HUES64 (cell line): Measurements from ENCODE around the gene TXNDC2.
"Not testable (repeated sequence)": the region's sequence is repeated elsewhere in the genome, so short reads cannot be mapped to it uniquely, and the experiment has no call there.

Source experiments
- H3K27ac ChIP-seq: 2 replicates; pipeline ENCODE4 v1.7.0; 2013; ENCODE audit warnings: low read depth, low read length, inconsistent platforms
- H3K27me3 ChIP-seq: 2 replicates; pipeline ENCODE4 v1.6.1; 2013; ENCODE audit warnings: mild to moderate bottlenecking, low read length; ENCODE audit not compliant: insufficient read depth
- H3K36me3 ChIP-seq: 2 replicates; pipeline ENCODE4 v1.6.1; 2013; ENCODE audit warnings: mild to moderate bottlenecking, low read length; ENCODE audit not compliant: insufficient read depth
- H3K4me1 ChIP-seq: 2 replicates; pipeline ENCODE4 v1.6.1; 2013; ENCODE audit warnings: mild to moderate bottlenecking, low read length, moderate library complexity; ENCODE audit not compliant: insufficient read depth
- H3K4me3 ChIP-seq: 2 replicates; pipeline ENCODE4 v1.5.1; 2013; ENCODE audit warnings: mild to moderate bottlenecking, low read length, moderate library complexity
- H3K9ac ChIP-seq: 2 replicates; pipeline ENCODE4 v1.6.1; 2013; ENCODE audit warnings: mild to moderate bottlenecking, low read depth, low read length
- H3K9me3 ChIP-seq: 2 replicates; pipeline ENCODE4 v1.6.1; 2013; ENCODE audit warnings: low read depth, low read length; ENCODE audit not compliant: insufficient read depth
- WGBS: fragments of 150-250, 120-280 bp; methylation state at CpG from one replicate; pipeline ENCODE4 v1.1.7; 2013; ENCODE audit warnings: missing lambda C conversion rate; 5-methylcytosine and 5-hydroxymethylcytosine counted together

Gene TXNDC2

DNA sequence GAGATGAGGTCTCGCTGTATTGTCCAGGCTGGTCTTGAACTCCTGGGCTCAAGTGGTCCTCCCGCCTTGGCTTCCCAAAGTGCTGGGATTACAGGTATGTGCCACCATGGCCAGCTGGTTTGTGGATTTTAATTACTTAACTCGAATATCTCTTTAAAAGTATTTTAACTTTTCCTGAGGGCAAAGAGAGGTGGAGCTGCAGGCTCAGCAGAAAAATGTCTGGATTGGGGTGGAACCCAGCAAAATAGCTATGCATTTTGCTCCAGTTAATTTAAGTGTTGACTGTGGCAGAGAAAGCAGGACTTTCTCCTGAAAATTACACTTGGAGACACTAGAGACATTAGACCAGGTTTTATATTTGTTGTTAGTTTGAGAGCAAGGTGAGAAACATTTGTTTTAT is 35.5 kb upstream of the TXNDC2 start:
- Histone ChIP-seq H3K27ac (no peak overlapping the region), H3K36me3 (no peaks in the 10 kb centered on the region), H3K9ac (no peak overlapping the region), H3K4me1 (no peaks in the 10 kb centered on the region), H3K9me3 (peaks cover 7% of the 10 kb centered on the region; the same call in 1 of the 2 replicates), H3K4me3 (no peak overlapping the region), H3K27me3 (no peaks in the 10 kb centered on the region)
- WGBS, result 96% methylated on average over 2 of the region's 3 CpGs

DNA sequence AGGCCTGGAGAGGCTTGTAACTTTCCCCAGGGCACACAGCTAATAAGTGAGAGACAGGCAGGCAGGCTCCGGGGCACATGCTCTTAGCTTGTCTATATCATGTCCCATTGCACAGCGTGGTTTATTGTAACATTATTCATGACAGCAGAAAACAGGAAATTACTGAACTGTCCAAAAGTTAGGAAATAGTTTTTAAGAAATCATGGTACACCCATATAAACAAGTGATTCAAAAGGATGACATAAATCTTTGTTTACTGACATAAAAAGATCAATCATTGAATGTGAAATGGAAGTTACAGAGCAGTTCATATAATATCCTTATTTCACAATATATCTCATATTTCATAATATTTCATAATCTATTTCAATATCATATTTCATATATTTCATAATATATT is 34.3 kb upstream of the TXNDC2 start:
- Histone ChIP-seq H3K9me3 (peaks cover 7% of the 10 kb centered on the region; the same call in 1 of the 2 replicates), H3K36me3 (no peaks in the 10 kb centered on the region), H3K27ac (no peak overlapping the region), H3K9ac (no peak overlapping the region), H3K4me1 (no peaks in the 10 kb centered on the region), H3K27me3 (no peaks in the 10 kb centered on the region), H3K4me3 (no peak overlapping the region)
- WGBS, result 98% methylated on average over 2 of the region's 2 CpGs

DNA sequence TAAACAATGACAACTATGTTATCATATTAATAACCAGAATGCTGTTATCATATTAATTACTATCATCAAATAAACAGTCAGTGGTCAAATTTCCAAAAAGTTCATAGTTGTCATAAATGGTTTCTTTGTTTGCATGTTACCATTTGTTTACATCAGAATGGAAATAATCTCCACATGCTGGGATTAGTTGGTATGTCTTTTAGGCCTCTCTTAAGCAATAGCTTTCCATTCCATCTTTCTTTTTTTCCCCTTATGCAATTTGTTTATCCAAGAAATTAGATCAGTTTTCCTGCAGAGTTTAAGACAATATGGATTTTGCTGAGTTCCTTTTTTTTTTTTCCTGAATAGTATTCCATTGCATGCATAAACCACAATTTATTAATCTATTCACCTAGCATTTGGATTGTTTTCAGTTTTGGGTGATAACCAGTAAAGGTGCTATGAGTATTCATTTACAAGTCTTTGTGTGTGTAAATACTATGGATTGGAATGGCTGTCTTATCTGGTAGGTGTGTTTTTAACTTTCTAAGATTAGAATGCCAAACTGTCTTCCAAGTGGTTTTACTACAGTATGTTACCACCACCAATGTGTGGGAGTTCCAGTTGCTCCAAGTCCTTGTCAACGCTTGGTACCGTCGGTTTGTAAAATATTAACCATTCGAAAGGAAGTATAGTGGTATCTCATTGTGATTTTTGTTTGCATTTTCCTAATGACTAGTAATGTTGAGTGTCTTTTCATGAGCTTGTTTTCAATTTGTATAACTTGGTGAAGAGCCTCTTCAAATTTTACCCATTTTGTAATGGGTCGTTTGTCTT is 33.3 kb upstream of the TXNDC2 start:
- WGBS, result 98% methylated on average over 4 of the region's 5 CpGs
- H3K27ac ChIP-seq, result no peak overlapping the region
- no peak overlapping the region for H3K4me3 ChIP-seq
- H3K27me3 ChIP-seq, result no peaks in the 10 kb centered on the region
- no peaks in the 10 kb centered on the region for H3K4me1 ChIP-seq
- H3K36me3 ChIP-seq, result no peaks in the 10 kb centered on the region
- H3K9ac ChIP-seq, result no peak overlapping the region
- peaks cover 7% of the 10 kb centered on the region; the same call in 1 of the 2 replicates for H3K9me3 ChIP-seq

DNA sequence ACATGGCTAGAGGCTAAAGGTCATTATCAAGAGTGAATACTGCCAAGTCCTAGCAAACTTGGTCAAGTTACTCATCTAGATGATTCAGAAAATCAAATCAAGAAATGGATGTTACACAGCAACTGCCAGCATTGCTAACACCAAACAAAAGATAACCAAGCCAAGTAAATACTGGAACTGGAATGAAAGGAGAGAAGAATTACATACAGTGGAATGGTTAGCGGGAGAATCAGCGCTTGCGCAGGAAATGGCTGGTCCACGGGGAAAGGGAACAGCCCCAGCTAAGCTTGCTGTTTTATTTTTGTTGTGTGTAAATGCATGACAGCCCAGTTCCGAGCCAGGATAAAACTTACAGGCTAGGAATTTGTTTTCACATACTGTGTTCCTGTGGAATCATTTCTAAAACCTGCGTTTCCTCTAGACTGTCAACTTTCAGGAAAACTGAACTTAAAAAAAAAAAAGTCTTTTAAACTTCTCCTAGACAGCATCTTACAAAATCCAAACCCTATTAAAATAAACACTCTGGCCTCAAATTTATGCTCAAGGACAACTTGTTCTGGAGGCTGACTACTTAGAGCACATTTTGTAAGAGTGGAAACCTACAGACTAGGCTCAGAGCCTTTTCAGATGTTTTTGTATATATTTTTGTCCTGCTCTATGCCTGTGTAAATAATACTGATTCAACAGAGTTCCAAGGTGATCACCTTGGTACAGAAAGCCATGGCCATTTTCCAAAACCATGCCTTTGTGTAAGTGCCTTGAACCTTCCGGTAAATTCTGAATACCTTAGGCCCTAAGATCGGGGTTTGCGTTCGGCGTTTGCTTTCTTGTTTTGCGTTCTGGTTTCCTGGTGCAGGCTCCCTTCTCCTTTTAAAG is 30.7 kb upstream of the TXNDC2 start:
- H3K9ac ChIP-seq, result no peak overlapping the region
- H3K4me3 ChIP-seq, result no peak overlapping the region
- H3K9me3 ChIP-seq, result peaks cover 7% of the 10 kb centered on the region; the same call in 1 of the 2 replicates
- no peaks in the 10 kb centered on the region for H3K36me3 ChIP-seq
- no peaks in the 10 kb centered on the region for H3K4me1 ChIP-seq
- H3K27ac ChIP-seq, result no peak overlapping the region
- H3K27me3 ChIP-seq, result no peaks in the 10 kb centered on the region
- WGBS, result 92% methylated on average over 12 of the region's 12 CpGs

DNA sequence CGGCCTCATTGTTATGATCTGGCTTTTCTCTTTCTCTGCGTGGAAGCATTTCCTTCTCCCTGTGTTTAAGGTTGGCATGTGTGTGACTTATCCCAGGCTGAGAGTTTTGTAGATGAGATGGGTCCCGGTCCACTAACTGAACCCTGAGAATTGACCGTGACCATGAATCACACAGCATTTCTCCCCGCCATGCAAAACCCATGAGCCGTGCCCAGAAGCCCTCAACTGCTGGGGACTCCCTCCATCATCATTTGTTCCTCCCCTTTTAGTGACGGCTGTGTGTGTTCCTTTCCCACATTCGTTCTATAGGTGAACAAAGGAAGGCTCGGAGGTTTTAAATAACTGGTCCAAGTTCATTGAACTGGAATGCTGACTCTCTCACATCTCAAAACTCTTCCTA is 30.1 kb upstream of the TXNDC2 start:
- WGBS, result 92% methylated on average over 8 of the region's 9 CpGs
- no peak overlapping the region for H3K27ac ChIP-seq
- no peak overlapping the region for H3K9ac ChIP-seq
- no peak overlapping the region for H3K4me3 ChIP-seq
- no peaks in the 10 kb centered on the region for H3K27me3 ChIP-seq
- H3K9me3 ChIP-seq, result peaks cover 7% of the 10 kb centered on the region; the same call in 1 of the 2 replicates
- H3K36me3 ChIP-seq, result no peaks in the 10 kb centered on the region
- no peaks in the 10 kb centered on the region for H3K4me1 ChIP-seq

DNA sequence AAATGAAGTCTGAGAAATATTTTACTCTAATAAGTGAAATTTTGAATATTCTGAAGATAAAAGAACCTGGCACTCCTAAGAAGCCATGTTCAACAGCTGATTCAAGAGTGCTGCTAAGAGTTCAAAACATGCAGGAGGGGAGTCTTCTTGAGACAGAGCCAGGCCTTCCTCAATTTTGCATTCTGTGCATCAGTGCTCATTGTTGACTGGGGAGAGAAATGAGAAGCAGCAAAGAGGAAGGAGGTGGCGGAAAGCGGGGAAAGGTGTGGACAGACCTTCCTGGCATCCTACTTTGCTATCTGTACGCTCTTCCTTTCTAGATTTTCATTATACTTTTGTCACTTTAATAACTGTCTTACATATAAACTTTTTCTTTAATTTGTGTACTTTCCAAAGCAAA is 29.7 kb upstream of the TXNDC2 start:
- H3K36me3 ChIP-seq, result no peaks in the 10 kb centered on the region
- H3K9ac ChIP-seq, result no peak overlapping the region
- no peaks in the 10 kb centered on the region for H3K27me3 ChIP-seq
- H3K9me3 ChIP-seq, result peaks cover 7% of the 10 kb centered on the region; the same call in 1 of the 2 replicates
- H3K4me3 ChIP-seq, result no peak overlapping the region
- WGBS, result 97% methylated on average over 3 of the region's 3 CpGs
- H3K4me1 ChIP-seq, result no peaks in the 10 kb centered on the region
- H3K27ac ChIP-seq, result no peak overlapping the region

DNA sequence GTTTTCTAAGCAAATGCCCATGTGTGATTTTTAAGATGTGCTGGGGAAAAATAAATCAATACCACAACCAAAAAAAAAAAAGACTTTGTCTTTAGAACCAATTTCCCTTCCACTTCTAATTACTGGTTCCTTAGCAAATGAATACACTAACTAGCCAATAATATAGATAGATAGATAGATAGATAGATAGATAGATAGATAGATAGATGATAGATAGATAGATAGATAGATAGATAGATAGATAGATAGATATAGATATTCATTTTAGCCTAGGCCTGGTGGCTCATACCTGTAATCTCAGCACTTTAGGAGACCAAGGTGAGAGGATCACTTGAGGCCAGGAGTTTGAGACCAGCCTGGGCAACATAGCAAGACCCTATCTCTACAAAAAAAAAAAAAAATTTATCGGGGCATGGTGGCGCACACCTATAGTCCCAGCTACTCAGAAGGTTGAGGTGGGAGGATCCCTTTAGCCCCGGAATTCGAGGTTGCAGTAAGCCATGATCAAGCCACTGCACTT is 28.2 kb upstream of the TXNDC2 start:
- not testable (repeated sequence) for H3K36me3 ChIP-seq, H3K27me3 ChIP-seq, H3K4me1 ChIP-seq, H3K9me3 ChIP-seq, H3K9ac ChIP-seq, H3K27ac ChIP-seq, H3K4me3 ChIP-seq
- WGBS, result 93% methylated on average over 4 of the region's 4 CpGs

DNA sequence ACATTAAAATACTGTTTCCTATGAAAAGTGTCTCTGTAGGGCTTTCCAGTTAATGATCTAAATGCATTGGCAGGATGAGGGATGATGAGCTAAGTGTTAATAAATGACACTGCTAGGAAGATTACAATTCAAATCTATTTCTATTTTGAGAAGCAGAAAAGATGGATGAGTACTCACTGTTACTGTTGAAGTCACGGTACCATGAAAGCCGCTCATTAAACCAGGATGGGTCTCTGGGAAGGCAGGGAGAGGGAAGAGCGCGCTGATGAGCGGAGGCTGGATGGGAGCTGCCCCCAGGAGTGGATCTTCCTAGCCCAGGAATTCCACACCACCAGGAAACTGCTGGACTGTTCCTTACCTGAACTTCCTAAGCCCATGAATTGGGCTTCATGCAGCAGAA is 27.1 kb upstream of the TXNDC2 start:
- 99% methylated on average over 5 of the region's 5 CpGs for WGBS
- Histone ChIP-seq H3K36me3 (no peaks in the 10 kb centered on the region), H3K9ac (no peak overlapping the region), H3K27ac (no peak overlapping the region), H3K4me3 (no peak overlapping the region), H3K9me3 (no peaks in the 10 kb centered on the region), H3K4me1 (no peaks in the 10 kb centered on the region), H3K27me3 (no peaks in the 10 kb centered on the region)

DNA sequence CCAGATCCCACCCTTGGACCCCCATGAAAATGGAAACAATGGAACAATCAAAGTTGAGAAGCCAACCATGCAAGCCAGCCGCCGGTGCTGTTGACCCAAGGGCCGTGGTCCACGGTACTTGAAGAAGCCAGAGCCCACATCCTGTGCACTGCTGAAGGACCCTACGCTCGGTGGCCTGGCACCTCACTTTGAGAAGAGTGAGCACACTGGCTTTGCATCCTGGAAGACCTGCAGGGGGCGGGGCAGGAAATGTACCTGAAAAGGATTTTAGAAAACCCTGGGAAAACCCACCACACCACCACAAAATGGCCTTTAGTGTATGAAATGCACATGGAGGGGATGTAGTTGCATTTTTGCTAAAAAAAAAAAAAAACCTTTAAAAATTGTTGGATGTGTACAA is 26.5 kb upstream of the TXNDC2 start:
- Histone ChIP-seq H3K4me1 (no peaks in the 10 kb centered on the region), H3K36me3 (no peaks in the 10 kb centered on the region), H3K27ac (no peak overlapping the region), H3K4me3 (no peak overlapping the region), H3K27me3 (no peaks in the 10 kb centered on the region), H3K9ac (no peak overlapping the region), H3K9me3 (no peaks in the 10 kb centered on the region)
- WGBS, result 92% methylated on average over 6 of the region's 7 CpGs

DNA sequence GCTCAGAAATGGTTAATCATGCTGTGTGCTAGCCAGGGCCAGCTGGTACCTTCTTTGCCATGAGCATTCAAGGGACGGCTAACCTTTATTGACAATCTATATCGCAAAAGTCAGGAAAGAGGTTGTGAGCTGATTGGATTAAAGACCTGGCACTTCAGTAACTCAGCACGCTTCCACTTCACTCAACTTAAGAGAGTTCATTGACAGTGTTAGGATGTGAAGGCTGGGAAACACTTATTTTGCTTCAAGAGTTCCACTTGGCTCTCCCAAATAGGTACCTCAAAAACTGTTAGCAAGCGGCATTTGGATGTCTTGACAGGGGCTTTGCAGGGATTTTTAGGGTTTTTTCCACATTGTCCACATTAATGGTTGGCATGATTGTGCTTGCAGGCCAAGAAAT is 25.1 kb upstream of the TXNDC2 start:
- Histone ChIP-seq H3K27me3 (no peaks in the 10 kb centered on the region), H3K9ac (no peak overlapping the region), H3K27ac (no peak overlapping the region), H3K9me3 (peaks cover 2% of the 10 kb centered on the region), H3K36me3 (no peaks in the 10 kb centered on the region), H3K4me1 (no peaks in the 10 kb centered on the region), H3K4me3 (no peak overlapping the region)
- WGBS, result 80% methylated on average over 4 of the region's 4 CpGs

DNA sequence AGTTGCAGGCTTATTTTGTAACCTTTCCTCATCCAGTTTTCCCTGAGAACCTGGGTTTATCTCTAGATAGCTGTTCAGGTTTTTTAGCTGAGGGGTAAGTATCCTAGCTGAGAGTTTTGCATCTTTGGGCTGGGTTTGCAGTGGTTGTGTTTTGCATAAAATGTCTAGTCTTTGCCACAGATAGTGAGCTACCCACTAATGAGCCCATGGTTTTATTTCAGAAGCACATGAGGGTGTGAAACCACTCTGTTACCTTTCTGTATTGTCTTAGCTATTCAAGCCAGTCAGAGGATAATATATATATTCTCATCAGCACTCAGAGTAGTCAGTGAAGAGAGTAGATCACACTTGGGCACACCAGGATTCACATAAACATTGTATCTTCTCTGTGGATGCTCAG is 24.6 kb upstream of the TXNDC2 start:
- Histone ChIP-seq H3K4me3 (no peak overlapping the region), H3K9me3 (peaks cover 7% of the 10 kb centered on the region), H3K27ac (no peak overlapping the region), H3K36me3 (no peaks in the 10 kb centered on the region), H3K4me1 (no peaks in the 10 kb centered on the region), H3K9ac (no peak overlapping the region), H3K27me3 (no peaks in the 10 kb centered on the region)
